Prostate gland (tissue), 2 donors: Measurements from ENCODE around the gene SPON2.

ENCODE experiments used
- CTCF ChIP-seq, 4 experiments: fragments of 200-600 bp in 2 of 4; fragments of 450-650 bp in 2 of 4; sonication (generic) in 2 of 4; IDR thresholded peaks; 1 replicate in 3 of 4; 2 replicates in 1 of 4; pipeline ENCODE4 v1.5.1; 2016 to 2019; ENCODE audit warnings: antibody characterized with exemption in 4 of 4, mild to moderate bottlenecking in 2 of 4, moderate library complexity in 2 of 4
- POLR2A ChIP-seq: fragments of 450-650 bp; IDR thresholded peaks from one replicate; pipeline ENCODE4 v1.6.1; 2016; ENCODE audit warnings: antibody characterized with exemption, mild to moderate bottlenecking
- POLR2AphosphoS5 ChIP-seq: sonication (generic); formaldehyde crosslinking; IDR thresholded peaks from one replicate; pipeline ENCODE4 v1.6.1; 2017; ENCODE audit warnings: antibody characterized with exemption

- no peak for TF ChIP-seq CTCF (IDR thresholded peaks at IDR 0.05)
- TF ChIP-seq POLR2AphosphoS5 = no peak
- no peak for TF ChIP-seq POLR2A
Observed at GRCh38 chr4:1152290-1152689, 20.1 kb downstream of the SPON2 start.
